ENCODE measurements around the gene PDK2. TPM values are rescaled to one million over a fixed set of nuclear protein-coding genes. Genes with fewer than 3 reads are reported as not detected.

The PDK2 gene
- total and polyA plus RNA-seq, 9 of the 15 experiments (the other 6 are each of a cell fraction or from before 2014, with no cell fraction given), result 0.03 to 2.5 (median 1.4) TPM

DNA sequence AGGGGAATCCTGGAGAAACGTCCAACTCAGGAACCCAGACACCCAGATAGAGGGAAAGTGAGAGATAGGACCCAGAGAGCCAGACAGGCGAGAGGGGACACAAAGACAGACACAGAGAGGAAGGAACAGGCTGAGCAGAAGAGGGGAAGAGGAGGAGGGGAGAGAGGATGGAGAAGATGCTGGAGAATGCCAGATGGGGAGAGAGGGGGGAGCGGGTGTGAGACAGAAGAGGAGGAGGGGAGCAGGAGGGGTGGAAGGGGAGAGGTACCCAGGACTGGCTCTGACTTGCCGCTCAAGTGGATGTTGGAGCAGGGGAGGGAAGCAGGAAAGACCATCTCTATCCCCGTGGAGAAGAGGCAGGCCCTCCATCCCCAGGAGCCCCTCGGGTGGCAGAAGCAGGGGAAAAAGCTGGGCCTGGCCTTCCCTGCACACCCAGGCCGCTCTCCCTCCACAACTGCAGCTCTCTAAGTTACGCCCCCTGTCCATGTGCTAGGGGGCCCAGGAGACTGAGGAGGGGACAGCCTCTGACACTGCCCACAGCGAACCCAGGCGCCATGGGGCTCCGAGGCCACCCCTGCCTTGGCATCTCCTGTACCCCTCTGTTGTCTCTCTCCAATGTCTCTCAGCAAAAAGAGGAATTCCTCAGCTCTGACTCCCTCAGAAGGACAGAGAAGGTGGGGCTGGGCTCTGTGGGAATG, 50.5 kb downstream of the PDK2 start (continued):
- no peak for TF ChIP-seq TBP (optimal IDR thresholded peaks at IDR 0.05; ENCODE audit: low read depth, low read length)
- no peak for TF ChIP-seq DMBX1 (CRISPR knock-in tag; IDR thresholded peaks at IDR 0.05; ENCODE audit: borderline replicate concordance)

DNA sequence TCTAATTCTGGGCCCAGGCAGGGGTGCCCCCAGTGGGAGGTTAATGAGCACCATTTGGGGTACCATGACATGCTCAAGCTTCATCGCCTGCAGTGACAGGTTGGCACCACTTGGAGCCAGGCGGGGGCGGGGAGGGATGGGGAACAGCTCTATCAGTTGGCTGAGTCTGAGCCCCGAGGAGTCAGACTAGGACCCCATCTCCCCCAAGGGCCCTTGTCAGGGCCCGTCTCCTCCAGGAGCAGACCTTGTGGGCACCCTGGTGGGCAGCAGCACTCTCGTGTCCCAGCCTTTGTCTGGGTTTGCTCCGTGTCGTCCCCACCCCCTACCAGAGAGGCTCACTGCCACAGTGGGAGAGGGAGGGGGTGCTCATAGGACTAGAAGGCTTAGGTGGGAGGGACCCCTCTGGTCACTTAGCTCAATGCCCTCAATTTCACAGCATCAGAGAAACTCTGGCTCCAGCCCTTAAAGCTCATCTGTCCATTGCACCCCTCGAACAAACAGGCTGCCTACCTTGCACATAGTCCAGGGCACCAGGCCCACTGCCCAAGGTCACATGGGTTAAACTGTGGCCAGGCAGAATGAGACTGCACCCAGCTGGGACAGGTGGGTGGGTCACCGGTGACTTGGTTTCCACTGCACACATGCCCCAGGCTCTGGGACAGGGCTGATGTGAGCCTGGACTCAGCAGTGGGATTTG, 51.2 kb downstream of the PDK2 start:
- Histone ChIP-seq H3K79me2 (ENCODE audit: control insufficient read depth, insufficient read depth, low read length) (peaks cover 88% of the 10 kb centered on the region), H3K9me1 (ENCODE audit: control insufficient read depth, insufficient read depth, low read length) (peaks cover 14% of the 10 kb centered on the region), H3K27me3 (ENCODE audit: control insufficient read depth in 2 of 2, insufficient read depth in 2 of 2, low read length in 2 of 2) (no peaks in the 10 kb centered on the region), H3K4me2 (ENCODE audit: insufficient read depth, low read length) (peak overlapping the region; percentile 80), H2AFZ (ENCODE audit: low read depth, low read length) (no peak overlapping the region), H3K9me3 (replicated peaks; ENCODE audit: control insufficient read depth, insufficient read depth, low read depth, low read length) (no peaks in the 10 kb centered on the region), H3K9ac (ENCODE audit: insufficient read depth in 1 of 2, low read depth in 2 of 2, low read length in 2 of 2) (peak overlapping the region; percentile 8 to 97; a peak in 3 of 4 replicates), H3K4me1 (replicated peaks in 1 of 2; ENCODE audit: control insufficient read depth in 2 of 2, insufficient read depth in 2 of 2, low read length in 2 of 2) (peaks cover 20 to 68% of the 10 kb centered on the region in 2 experiments; a peak in 4 of 5 replicates), H3K27ac (ENCODE audit: extremely low read depth, low read depth, low read length) (no peak overlapping the region; the same call in 2 of the 3 replicates), H3K4me3 (no peak overlapping the region), H3K36me3 (ENCODE audit: control insufficient read depth, insufficient read depth, low read length) (peaks cover 66% of the 10 kb centered on the region), H4K20me1 (replicated peaks; ENCODE audit: control insufficient read depth, insufficient read depth, low read length) (peaks cover 14% of the 10 kb centered on the region)
- WGBS (ENCODE audit: insufficient coverage, low coverage, missing lambda C conversion rate), result 85% methylated on average over 3 of the region's 10 CpGs
- POLR2A ChIA-PET, result interaction anchor here (2.0 kb wide), 1 partner anchor 14 kb away, joined by 6 read pairs; no protein-coding TSS in a partner anchor
- in situ Hi-C loops (cut with MboI) (no loop called here), intact Hi-C loops (cut with micrococcal nuclease) (no loop called here)
- BruUV-seq (replicated peaks), result no TSS peak
- ATAC-seq (no peak), FAIRE-seq (no peak), DNase-seq (ENCODE audit: extremely low read depth in 1 of 4, low spot score in 3 of 4) (no peak)
- CTCF ChIA-PET (ENCODE audit: low intra/inter-chr PET ratio), result no interaction called here
- TF ChIP-seq FOXA3 (CRISPR knock-in tag; conservative IDR thresholded peaks at IDR 0.05 in 1 of 2, IDR thresholded peaks at IDR 0.05 in 1 of 2) (no peak), RBFOX2 (IDR thresholded peaks at IDR 0.05; ENCODE audit: low read depth, low read length) (no peak), ZSCAN29 (IDR thresholded peaks at IDR 0.05) (no peak), XRCC5 (IDR thresholded peaks at IDR 0.05; ENCODE audit: low read depth, low read length) (no peak), ARNT (IDR thresholded peaks at IDR 0.05) (no peak), MTA1 (IDR thresholded peaks at IDR 0.05; ENCODE audit: borderline replicate concordance) (no peak), PTRF (tag; IDR thresholded peaks at IDR 0.05) (no peak), KHSRP (IDR thresholded peaks at IDR 0.05) (no peak)
- TF ChIP-seq, protein P1, sequence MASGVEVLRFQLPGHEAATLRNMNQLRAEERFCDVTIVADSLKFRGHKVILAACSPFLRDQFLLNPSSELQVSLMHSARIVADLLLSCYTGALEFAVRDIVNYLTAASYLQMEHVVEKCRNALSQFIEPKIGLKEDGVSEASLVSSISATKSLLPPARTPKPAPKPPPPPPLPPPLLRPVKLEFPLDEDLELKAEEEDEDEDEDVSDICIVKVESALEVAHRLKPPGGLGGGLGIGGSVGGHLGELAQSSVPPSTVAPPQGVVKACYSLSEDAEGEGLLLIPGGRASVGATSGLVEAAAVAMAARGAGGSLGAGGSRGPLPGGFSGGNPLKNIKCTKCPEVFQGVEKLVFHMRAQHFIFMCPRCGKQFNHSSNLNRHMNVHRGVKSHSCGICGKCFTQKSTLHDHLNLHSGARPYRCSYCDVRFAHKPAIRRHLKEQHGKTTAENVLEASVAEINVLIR (CRISPR knock-in tag; IDR thresholded peaks at IDR 0.05), result no peak

Measured in K562 (cell line).